ENCODE data around the gene LLCFC1.

The LLCFC1 gene

DNA sequence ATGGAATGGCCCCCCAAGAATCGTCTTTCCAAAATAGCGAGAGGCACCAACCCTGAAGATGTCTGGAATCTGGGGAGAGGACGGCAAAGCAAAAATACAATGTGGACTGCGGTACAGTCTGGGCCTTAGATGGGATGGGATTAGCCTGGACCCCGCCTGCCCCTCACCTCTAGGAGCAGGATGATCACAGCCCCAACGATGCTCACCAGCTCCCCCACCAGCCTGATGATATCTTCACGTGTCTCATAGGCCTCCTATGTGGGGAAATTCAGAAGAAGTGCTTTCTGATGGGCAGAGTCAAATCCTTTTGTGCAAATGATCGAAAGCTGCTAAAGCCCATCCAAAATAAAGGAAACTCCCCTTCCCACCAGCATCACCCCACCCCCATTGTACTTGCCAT lies 24.0 kb upstream of the LLCFC1 start:
- TF ChIP-seq CTCF (IDR thresholded peaks at IDR 0.05; ENCODE audit: low read length) (no peak), EZH2 (optimal IDR thresholded peaks at IDR 0.05; ENCODE audit: low read depth, low read length) (no peak), EZH2phosphoT487 (IDR thresholded peaks at IDR 0.05; ENCODE audit: low read length) (no peak)
- no peaks in the 10 kb centered on the region for H3K79me2 ChIP-seq (ENCODE audit: low read length)

GRCh38 chr7:142916508-142916907 lies 22.8 kb upstream of the LLCFC1 start:
- H3K4me2 ChIP-seq (ENCODE audit: low read depth, low read length) = no peak overlapping the region
- H3K9me2 ChIP-seq (replicated peaks; ENCODE audit: insufficient read depth, low read length) = no peaks in the 10 kb centered on the region
- no peak overlapping the region for H3K9ac ChIP-seq (ENCODE audit: low read length)
- H4K20me1 ChIP-seq (ENCODE audit: insufficient read depth, low read length) = no peaks in the 10 kb centered on the region
- DNase-seq = no peak
- no peaks in the 10 kb centered on the region for H3K36me3 ChIP-seq (replicated peaks; ENCODE audit: insufficient read depth, low read length)
- TF ChIP-seq EZH2phosphoT487 (IDR thresholded peaks at IDR 0.05; ENCODE audit: low read length) (no peak), EZH2 (optimal IDR thresholded peaks at IDR 0.05; ENCODE audit: low read depth, low read length) (no peak), CTCF (IDR thresholded peaks at IDR 0.05; ENCODE audit: low read length) (no peak)
- H3K4me3 ChIP-seq (ENCODE audit: low read length) = no peak overlapping the region
- H3K27ac ChIP-seq (ENCODE audit: low read length) = no peak overlapping the region
- no peaks in the 10 kb centered on the region for H3K4me1 ChIP-seq (ENCODE audit: low read length)
- no peak overlapping the region for H2AFZ ChIP-seq (ENCODE audit: low read length)
- no peaks in the 10 kb centered on the region for H3K79me2 ChIP-seq (ENCODE audit: low read length)
- H3K9me3 ChIP-seq (replicated peaks; ENCODE audit: insufficient read depth, low read length) = no peaks in the 10 kb centered on the region
- H3K27me3 ChIP-seq (replicated peaks; ENCODE audit: insufficient read depth, low read length) = no peaks in the 10 kb centered on the region
- no peaks in the 10 kb centered on the region for H3F3A ChIP-seq (ENCODE audit: insufficient read depth, low read length)

More for the DNA sequence above, 24.0 kb upstream of the LLCFC1 start:
- no peaks in the 10 kb centered on the region for H3F3A ChIP-seq (ENCODE audit: insufficient read depth, low read length)
- no peaks in the 10 kb centered on the region for H3K4me1 ChIP-seq (ENCODE audit: low read length)
- no peak overlapping the region for H3K27ac ChIP-seq (ENCODE audit: low read length)
- no peaks in the 10 kb centered on the region for H3K9me3 ChIP-seq (replicated peaks; ENCODE audit: insufficient read depth, low read length)
- no peak overlapping the region for H3K4me3 ChIP-seq (ENCODE audit: low read length)
- H3K9me2 ChIP-seq (replicated peaks; ENCODE audit: insufficient read depth, low read length) = no peaks in the 10 kb centered on the region
- no peak for DNase-seq
- no peak overlapping the region for H3K9ac ChIP-seq (ENCODE audit: low read length)
- no peaks in the 10 kb centered on the region for H3K36me3 ChIP-seq (replicated peaks; ENCODE audit: insufficient read depth, low read length)
- H3K4me2 ChIP-seq (ENCODE audit: low read depth, low read length) = no peak overlapping the region
- no peaks in the 10 kb centered on the region for H4K20me1 ChIP-seq (ENCODE audit: insufficient read depth, low read length)
- H2AFZ ChIP-seq (ENCODE audit: low read length) = no peak overlapping the region
- H3K27me3 ChIP-seq (replicated peaks; ENCODE audit: insufficient read depth, low read length) = no peaks in the 10 kb centered on the region

- H3F3A ChIP-seq (ENCODE audit: insufficient read depth, low read length) = no peaks in the 10 kb centered on the region
- H4K20me1 ChIP-seq (ENCODE audit: insufficient read depth, low read length) = no peaks in the 10 kb centered on the region
- H3K36me3 ChIP-seq (replicated peaks; ENCODE audit: insufficient read depth, low read length) = no peaks in the 10 kb centered on the region
- H3K4me1 ChIP-seq (ENCODE audit: low read length) = no peaks in the 10 kb centered on the region
- TF ChIP-seq CTCF (IDR thresholded peaks at IDR 0.05; ENCODE audit: low read length) (no peak), EZH2 (optimal IDR thresholded peaks at IDR 0.05; ENCODE audit: low read depth, low read length) (no peak), EZH2phosphoT487 (IDR thresholded peaks at IDR 0.05; ENCODE audit: low read length) (no peak)
- no peaks in the 10 kb centered on the region for H3K9me2 ChIP-seq (replicated peaks; ENCODE audit: insufficient read depth, low read length)
- DNase-seq = no peak
- H2AFZ ChIP-seq (ENCODE audit: low read length) = no peak overlapping the region
- no peak overlapping the region for H3K9ac ChIP-seq (ENCODE audit: low read length)
- H3K4me2 ChIP-seq (ENCODE audit: low read depth, low read length) = no peak overlapping the region
- no peaks in the 10 kb centered on the region for H3K79me2 ChIP-seq (ENCODE audit: low read length)
- H3K4me3 ChIP-seq (ENCODE audit: low read length) = no peak overlapping the region
- no peak overlapping the region for H3K27ac ChIP-seq (ENCODE audit: low read length)
- H3K9me3 ChIP-seq (replicated peaks; ENCODE audit: insufficient read depth, low read length) = no peaks in the 10 kb centered on the region
- H3K27me3 ChIP-seq (replicated peaks; ENCODE audit: insufficient read depth, low read length) = no peaks in the 10 kb centered on the region
Observed at GRCh38 chr7:142917447-142917846, 21.8 kb upstream of the LLCFC1 start.

Data from MM.1S (cell line).